ENCODE measurements around the gene FOXE3.

FOXE3 gene

GRCh38 chr1:47415728-47416318, at the start of gene FOXE3:
FOXE3 (plus strand) TSS chr1:47416285; CDS start chr1:47416316, 31 bp downstream.
- DNase-seq, result no peak

GRCh38 chr1:47367651-47368050, 48.4 kb upstream of the FOXE3 start:
- no peak for DNase-seq

- no peak for DNase-seq
Observed at GRCh38 chr1:47371016-47371517, 45.0 kb upstream of the FOXE3 start.

GRCh38 chr1:47374501-47374900, 41.6 kb upstream of the FOXE3 start:
- no peak for DNase-seq

- no peak for DNase-seq
Observed at GRCh38 chr1:47378147-47378546, 37.9 kb upstream of the FOXE3 start.

- no peak for DNase-seq
Observed at GRCh38 chr1:47380699-47381098, 35.4 kb upstream of the FOXE3 start.

GRCh38 chr1:47382399-47382983, 33.6 kb upstream of the FOXE3 start:
- no peak for DNase-seq

GRCh38 chr1:47384083-47384482, 32.0 kb upstream of the FOXE3 start:
- no peak for DNase-seq

- DNase-seq, result no peak
Observed at GRCh38 chr1:47385020-47385419, 31.1 kb upstream of the FOXE3 start.

- DNase-seq, result no peak
Observed at GRCh38 chr1:47386268-47386667, 29.8 kb upstream of the FOXE3 start.

GRCh38 chr1:47388030-47388890, 27.8 kb upstream of the FOXE3 start:
- no peak for DNase-seq

GRCh38 chr1:47388891-47389238, 27.2 kb upstream of the FOXE3 start:
- DNase-seq, result peak; percentile 85

- no peak for DNase-seq
Observed at GRCh38 chr1:47389731-47390130, 26.4 kb upstream of the FOXE3 start.

GRCh38 chr1:47390843-47391242, 25.2 kb upstream of the FOXE3 start:
- DNase-seq, result no peak

- no peak for DNase-seq
Observed at GRCh38 chr1:47393141-47393540, 22.9 kb upstream of the FOXE3 start.

- DNase-seq, result no peak
Observed at GRCh38 chr1:47395433-47395832, 20.7 kb upstream of the FOXE3 start.

- no peak for DNase-seq
Observed at GRCh38 chr1:47396671-47397196, 19.4 kb upstream of the FOXE3 start.

GRCh38 chr1:47399138-47399845, 16.8 kb upstream of the FOXE3 start:
- no peak for DNase-seq

- DNase-seq, result peak; percentile 92
Observed at GRCh38 chr1:47399846-47400155, 16.3 kb upstream of the FOXE3 start.

- no peak for DNase-seq
Observed at GRCh38 chr1:47401761-47402160, 14.3 kb upstream of the FOXE3 start.

GRCh38 chr1:47402591-47402990, 13.5 kb upstream of the FOXE3 start:
- DNase-seq, result no peak

GRCh38 chr1:47403321-47403910, 12.7 kb upstream of the FOXE3 start:
- no peak for DNase-seq

GRCh38 chr1:47405697-47406096, 10.4 kb upstream of the FOXE3 start:
- DNase-seq, result no peak

Measured in NCI-H82 (cell line).